A549 (cell line): ENCODE data around the gene ZG16B. TPM values are rescaled to one million over a fixed set of nuclear protein-coding genes. Genes with fewer than 3 reads are reported as not detected.

Experiments
- ATAC-seq, 2 experiments: fragments of 200-7000 bp in 1 of 2; fragments of >200 bp in 1 of 2; cut with Nextera tagmentation in 1 of 2; cut with Tn5 transposase in 1 of 2; 3 replicates each; pipeline versions ENCODE4 v1.8.0 to v1.9.1; 2018 to 2020; ENCODE audit warnings: mild to moderate bottlenecking in 1 of 2, moderate library complexity in 1 of 2
- CTCF ChIA-PET: fragments of 300-600 bp; sonication (Branson Sonifier 250); formaldehyde crosslinking; extraction: SDS; loops from one replicate; lab custom pipeline; 2021; ENCODE audit warnings: antibody characterized with exemption, inconsistent platforms; lab: Yijun Ruan, JAX
- POLR2A ChIA-PET: fragments of 350-600 bp; formaldehyde crosslinking; extraction: SDS; loops from one replicate; lab custom pipeline; 2021; ENCODE audit warnings: antibody characterized with exemption, inconsistent platforms; lab: Yijun Ruan, JAX
- DNase-seq, 2 experiments: peaks; one replicate each; pipeline versions ENCODE4 v3.0.0 to v3.0.0-alpha.2; 2011 to 2016; ENCODE audit warnings: low read depth in 1 of 2, low spot score in 1 of 2
- FAIRE-seq: peaks from 2 replicates; lab custom pipeline; 2011; peaks lifted over from hg19 to GRCh38; lab: Jason Lieb, UNC
- H3K27ac ChIP-seq, 2 experiments: fragments of >200 bp; sonication (Bioruptor Twin); formaldehyde crosslinking; 3 replicates each; pipeline ENCODE4 v1.5.1; 2016 to 2017
- H3K4me1 ChIP-seq: fragments of >200 bp; sonication (Bioruptor Twin); formaldehyde crosslinking; 3 replicates; pipeline ENCODE4 v1.6.1; 2016
- H3K4me2 ChIP-seq: fragments of >200 bp; sonication (Bioruptor Twin); formaldehyde crosslinking; 3 replicates; pipeline ENCODE4 v1.6.1; 2016
- H3K4me3 ChIP-seq: fragments of >200 bp; sonication (Bioruptor Twin); formaldehyde crosslinking; 3 replicates; pipeline ENCODE4 v1.5.1; 2016
- H3K9me3 ChIP-seq: fragments of >200 bp; sonication (Bioruptor Twin); formaldehyde crosslinking; 3 replicates; pipeline ENCODE4 v1.6.1; 2016
- BHLHE40 ChIP-seq: IDR thresholded peaks from 2 replicates; pipeline ENCODE4 v1.6.1; 2012; ENCODE audit warnings: low read depth, low read length, inconsistent platforms
- CHD2 ChIP-seq: fragments of 150-350 bp; IDR thresholded peaks from 2 replicates; pipeline ENCODE4 v1.6.1; 2014; ENCODE audit warnings: low read length; ENCODE audit not compliant: partially characterized antibody
- EP300 ChIP-seq, 2 experiments: fragments of >200 bp; sonication (Bioruptor Twin); formaldehyde crosslinking; IDR thresholded peaks; 2 replicates in 1 of 2; 3 replicates in 1 of 2; pipeline ENCODE4 v1.6.1; 2016 to 2017
- ESRRA ChIP-seq: fragments of 150-350 bp; IDR thresholded peaks from 2 replicates; pipeline ENCODE4 v1.6.1; 2014; ENCODE audit warnings: mild to moderate bottlenecking, low read length, borderline replicate concordance
- HDAC2 ChIP-seq: fragments of 200-600 bp; sonication (generic); IDR thresholded peaks from 2 replicates; pipeline ENCODE4 v1.6.1; 2016
- HEYL ChIP-seq: fragments of 250-450 bp; sonication (Bioruptor Pico); IDR thresholded peaks from 2 replicates; pipeline ENCODE4 v1.8.0; 2021; ENCODE audit warnings: mild to moderate bottlenecking, moderate library complexity
- HOXB13 ChIP-seq: fragments of 250-450 bp; sonication (Bioruptor Pico); IDR thresholded peaks from 2 replicates; pipeline ENCODE4 v1.5.0; 2020; ENCODE audit warnings: low read depth, mild to moderate bottlenecking, moderate library complexity
- MYC ChIP-seq: IDR thresholded peaks from 2 replicates; pipeline ENCODE4 v1.6.1; 2012; ENCODE audit warnings: mild to moderate bottlenecking, inconsistent platforms, low read length, improper control_type of control experiment, borderline replicate concordance
- PHF8 ChIP-seq: fragments of 200-600 bp; sonication (generic); IDR thresholded peaks from 2 replicates; pipeline ENCODE4 v1.6.1; 2016; ENCODE audit warnings: low read depth, mild to moderate bottlenecking, antibody characterized with exemption, moderate library complexity, borderline replicate concordance
- POLR2AphosphoS2 ChIP-seq: conservative IDR thresholded peaks from 2 replicates; pipeline ENCODE4 v1.6.1; 2012; ENCODE audit warnings: low read length, improper control_type of control experiment, inconsistent platforms
- RFX5 ChIP-seq: fragments of 450-650 bp; IDR thresholded peaks from 2 replicates; pipeline ENCODE4 v1.7.1; 2014; ENCODE audit warnings: antibody characterized with exemption, mild to moderate bottlenecking, moderate library complexity
- SMC3 ChIP-seq: fragments of >200 bp; sonication (Bioruptor Twin); formaldehyde crosslinking; IDR thresholded peaks from 3 replicates; pipeline ENCODE4 v1.6.1; 2018; ENCODE audit warnings: inconsistent platforms
- TFCP2L1 ChIP-seq: fragments of 250-450 bp; sonication (Bioruptor Pico); IDR thresholded peaks from 2 replicates; pipeline ENCODE4 v1.5.0; 2021; ENCODE audit warnings: mild to moderate bottlenecking
- WGBS: methylation state at CpG from one replicate; pipeline ENCODE4 v1.1.6; 2017; ENCODE audit errors: missing lambda C conversion rate; 5-methylcytosine and 5-hydroxymethylcytosine counted together
- polyA plus RNA-seq, 4 experiments: library from polyadenylated mRNA; depleted of rRNA in 3 of 4; stranded (reverse); fragments of >200 nt; fragmentation: RNase III in 1 of 4; extraction: RNeasy Plus Mini Kit Qiagen cat#74134 plus additional on column Dnase treatment in 1 of 4; gene quantifications; 2 replicates in 3 of 4; 3 replicates in 1 of 4; pipeline ENCODE4 v1.2.3, GENCODE V29; 2011 to 2017
- TF ChIP-seq, protein P1 (sequence below): fragments of 200-600 bp; sonication (generic); IDR thresholded peaks from 2 replicates; pipeline ENCODE4 v1.6.1; 2016; ENCODE audit warnings: antibody characterized with exemption, mild to moderate bottlenecking, moderate library complexity
- TF ChIP-seq, protein P2 (sequence below): fragments of >200 bp; sonication (Bioruptor Twin); formaldehyde crosslinking; IDR thresholded peaks from 2 replicates; pipeline ENCODE4 v1.6.1; 2016
- TF ChIP-seq, protein P3 (sequence below): fragments of >200 bp; sonication (Bioruptor Twin); formaldehyde crosslinking; IDR thresholded peaks from 3 replicates; pipeline ENCODE4 v1.5.1; 2016
- TF ChIP-seq, protein P4 (sequence below): IDR thresholded peaks from 2 replicates; pipeline ENCODE4 v1.6.1; 2012
- TF ChIP-seq, protein P5 (sequence below): fragments of 250-450 bp; sonication (Bioruptor Pico); IDR thresholded peaks from 2 replicates; pipeline ENCODE4 v1.5.0; 2021; ENCODE audit warnings: mild to moderate bottlenecking, moderate library complexity, borderline replicate concordance
- TF ChIP-seq, protein P6 (sequence below): fragments of 150-350 bp; IDR thresholded peaks from 2 replicates; pipeline ENCODE4 v1.6.1; 2014; ENCODE audit warnings: low read depth, mild to moderate bottlenecking, low read length

Gene ZG16B
- polyA plus RNA-seq, 2 of the 4 experiments (the other 2 are of a cell fraction): 0.40 to 0.85 TPM

DNA sequence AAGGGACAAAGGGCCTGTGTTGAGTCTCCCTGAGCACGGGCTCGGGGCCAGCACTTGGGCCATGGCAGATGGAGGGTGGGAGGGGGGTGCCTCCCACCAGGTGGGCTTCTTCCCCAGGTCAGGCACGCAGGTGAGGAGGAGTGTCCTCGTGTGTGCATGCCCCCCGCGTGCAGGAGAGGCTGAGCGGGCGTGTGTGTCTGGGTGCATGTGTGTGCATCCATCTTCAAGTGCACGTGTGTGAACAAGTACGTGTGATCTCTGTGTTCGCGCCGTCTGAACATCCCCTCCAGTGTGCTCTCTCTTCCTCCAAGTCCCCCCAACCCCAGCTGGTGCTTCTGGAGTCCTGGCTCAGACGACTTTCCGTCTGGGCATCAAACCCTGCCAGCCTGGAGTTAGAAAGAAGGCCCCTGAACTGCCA, 2.7 kb upstream of the ZG16B start (continued):
- TF ChIP-seq, protein P1, sequence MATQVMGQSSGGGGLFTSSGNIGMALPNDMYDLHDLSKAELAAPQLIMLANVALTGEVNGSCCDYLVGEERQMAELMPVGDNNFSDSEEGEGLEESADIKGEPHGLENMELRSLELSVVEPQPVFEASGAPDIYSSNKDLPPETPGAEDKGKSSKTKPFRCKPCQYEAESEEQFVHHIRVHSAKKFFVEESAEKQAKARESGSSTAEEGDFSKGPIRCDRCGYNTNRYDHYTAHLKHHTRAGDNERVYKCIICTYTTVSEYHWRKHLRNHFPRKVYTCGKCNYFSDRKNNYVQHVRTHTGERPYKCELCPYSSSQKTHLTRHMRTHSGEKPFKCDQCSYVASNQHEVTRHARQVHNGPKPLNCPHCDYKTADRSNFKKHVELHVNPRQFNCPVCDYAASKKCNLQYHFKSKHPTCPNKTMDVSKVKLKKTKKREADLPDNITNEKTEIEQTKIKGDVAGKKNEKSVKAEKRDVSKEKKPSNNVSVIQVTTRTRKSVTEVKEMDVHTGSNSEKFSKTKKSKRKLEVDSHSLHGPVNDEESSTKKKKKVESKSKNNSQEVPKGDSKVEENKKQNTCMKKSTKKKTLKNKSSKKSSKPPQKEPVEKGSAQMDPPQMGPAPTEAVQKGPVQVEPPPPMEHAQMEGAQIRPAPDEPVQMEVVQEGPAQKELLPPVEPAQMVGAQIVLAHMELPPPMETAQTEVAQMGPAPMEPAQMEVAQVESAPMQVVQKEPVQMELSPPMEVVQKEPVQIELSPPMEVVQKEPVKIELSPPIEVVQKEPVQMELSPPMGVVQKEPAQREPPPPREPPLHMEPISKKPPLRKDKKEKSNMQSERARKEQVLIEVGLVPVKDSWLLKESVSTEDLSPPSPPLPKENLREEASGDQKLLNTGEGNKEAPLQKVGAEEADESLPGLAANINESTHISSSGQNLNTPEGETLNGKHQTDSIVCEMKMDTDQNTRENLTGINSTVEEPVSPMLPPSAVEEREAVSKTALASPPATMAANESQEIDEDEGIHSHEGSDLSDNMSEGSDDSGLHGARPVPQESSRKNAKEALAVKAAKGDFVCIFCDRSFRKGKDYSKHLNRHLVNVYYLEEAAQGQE: no peak
- TF ChIP-seq, protein P2, sequence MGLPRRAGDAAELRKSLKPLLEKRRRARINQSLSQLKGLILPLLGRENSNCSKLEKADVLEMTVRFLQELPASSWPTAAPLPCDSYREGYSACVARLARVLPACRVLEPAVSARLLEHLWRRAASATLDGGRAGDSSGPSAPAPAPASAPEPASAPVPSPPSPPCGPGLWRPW: no peak
- TF ChIP-seq HOXB13 (CRISPR knock-in tag) (no peak), RFX5 (no peak), HDAC2 (no peak)

DNA sequence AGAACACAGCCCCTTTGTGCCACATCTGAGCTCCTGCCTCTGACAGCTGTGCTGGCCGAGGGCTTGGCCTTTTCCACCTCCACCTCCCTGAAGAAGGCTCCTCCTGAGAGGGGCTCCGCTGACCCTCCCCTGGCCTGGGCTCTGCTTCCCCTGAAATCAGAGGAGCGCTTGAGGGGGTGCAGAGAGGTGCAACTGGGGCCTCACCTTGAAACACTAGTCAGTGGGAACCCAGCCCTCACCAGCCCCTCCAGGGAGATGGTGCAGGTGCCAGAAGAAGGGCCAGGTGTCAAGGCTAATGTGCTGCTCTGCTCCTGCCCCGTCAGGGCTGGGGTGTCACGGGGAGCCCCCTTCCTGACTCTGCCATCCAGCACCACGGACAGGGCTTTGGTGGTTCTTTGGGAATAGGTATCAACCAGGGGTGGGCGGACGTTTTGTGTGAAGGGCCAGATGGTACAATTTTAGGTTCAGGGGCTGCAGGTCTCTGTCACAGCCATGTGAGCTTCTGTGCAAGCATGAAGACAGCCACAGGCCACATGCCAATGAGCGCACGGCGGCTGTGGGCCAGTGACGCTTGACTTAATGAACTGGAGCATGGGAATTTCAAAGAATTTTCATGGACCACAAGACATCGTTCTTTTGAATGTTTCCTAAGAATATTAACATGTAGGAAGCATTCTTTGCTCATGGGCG, 2.1 kb upstream of the ZG16B start:
- no peak for TF ChIP-seq TFCP2L1 (CRISPR knock-in tag)
- TF ChIP-seq, protein P1: peak; percentile 67
- H3K9me3 ChIP-seq: no peaks in the 10 kb centered on the region
- peaks cover 7% of the 10 kb centered on the region; the same call in 1 of the 3 replicates for H3K4me1 ChIP-seq
- no peak overlapping the region for H3K27ac ChIP-seq
- no peak overlapping the region for H3K4me3 ChIP-seq
- no peak for ATAC-seq
- H3K4me2 ChIP-seq: no peak overlapping the region
- ChIA-PET POLR2A (interaction anchor here (0.5 kb wide), 1 partner anchor 75 kb away, joined by 5 read pairs; the partner anchor contains the start of gene SRRM2), CTCF (interaction anchor here (1.9 to 5.0 kb wide), 2 partner anchors 11 to 40 kb away, joined by 8 to 31 read pairs; no protein-coding TSS in a partner anchor)
- WGBS: 74% methylated on average over 12 of the region's 14 CpGs
- no peak for DNase-seq
- FAIRE-seq: no peak

DNA sequence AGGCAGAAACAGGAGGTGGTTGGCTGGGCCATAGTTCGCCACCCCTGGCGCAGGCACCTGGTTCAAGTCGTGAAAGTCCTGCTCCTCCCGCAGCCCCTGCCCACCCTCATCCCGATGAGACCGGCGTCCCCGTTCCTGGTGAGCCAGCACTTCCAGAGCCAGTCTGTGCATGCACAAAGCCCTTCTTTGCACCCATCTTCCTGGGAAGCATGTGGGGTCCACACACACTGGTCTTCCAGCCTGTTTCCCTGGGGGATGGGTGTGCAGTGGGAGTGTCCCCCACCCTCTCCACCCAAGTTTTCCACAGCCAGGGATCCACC, 1.6 kb upstream of the ZG16B start:
- ATAC-seq (no peak), FAIRE-seq (no peak), DNase-seq (no peak)
- Histone ChIP-seq H3K4me3 (no peak overlapping the region), H3K9me3 (no peaks in the 10 kb centered on the region), H3K4me1 (peaks cover 7% of the 10 kb centered on the region; the same call in 1 of the 3 replicates), H3K27ac (no peak overlapping the region), H3K4me2 (no peak overlapping the region)
- 87% methylated on average over 8 of the region's 8 CpGs for WGBS
- POLR2A ChIA-PET: no interaction called here
- CTCF ChIA-PET: interaction anchor here (0.6 to 5.0 kb wide), 2 partner anchors 11 to 34 kb away, joined by 3 to 31 read pairs; no protein-coding TSS in a partner anchor
- TF ChIP-seq, protein P3, sequence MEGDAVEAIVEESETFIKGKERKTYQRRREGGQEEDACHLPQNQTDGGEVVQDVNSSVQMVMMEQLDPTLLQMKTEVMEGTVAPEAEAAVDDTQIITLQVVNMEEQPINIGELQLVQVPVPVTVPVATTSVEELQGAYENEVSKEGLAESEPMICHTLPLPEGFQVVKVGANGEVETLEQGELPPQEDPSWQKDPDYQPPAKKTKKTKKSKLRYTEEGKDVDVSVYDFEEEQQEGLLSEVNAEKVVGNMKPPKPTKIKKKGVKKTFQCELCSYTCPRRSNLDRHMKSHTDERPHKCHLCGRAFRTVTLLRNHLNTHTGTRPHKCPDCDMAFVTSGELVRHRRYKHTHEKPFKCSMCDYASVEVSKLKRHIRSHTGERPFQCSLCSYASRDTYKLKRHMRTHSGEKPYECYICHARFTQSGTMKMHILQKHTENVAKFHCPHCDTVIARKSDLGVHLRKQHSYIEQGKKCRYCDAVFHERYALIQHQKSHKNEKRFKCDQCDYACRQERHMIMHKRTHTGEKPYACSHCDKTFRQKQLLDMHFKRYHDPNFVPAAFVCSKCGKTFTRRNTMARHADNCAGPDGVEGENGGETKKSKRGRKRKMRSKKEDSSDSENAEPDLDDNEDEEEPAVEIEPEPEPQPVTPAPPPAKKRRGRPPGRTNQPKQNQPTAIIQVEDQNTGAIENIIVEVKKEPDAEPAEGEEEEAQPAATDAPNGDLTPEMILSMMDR: no peak
- TF ChIP-seq MYC: no peak
- no peak for TF ChIP-seq SMC3
- no peak for TF ChIP-seq HEYL (CRISPR knock-in tag)
- TF ChIP-seq, protein P4, sequence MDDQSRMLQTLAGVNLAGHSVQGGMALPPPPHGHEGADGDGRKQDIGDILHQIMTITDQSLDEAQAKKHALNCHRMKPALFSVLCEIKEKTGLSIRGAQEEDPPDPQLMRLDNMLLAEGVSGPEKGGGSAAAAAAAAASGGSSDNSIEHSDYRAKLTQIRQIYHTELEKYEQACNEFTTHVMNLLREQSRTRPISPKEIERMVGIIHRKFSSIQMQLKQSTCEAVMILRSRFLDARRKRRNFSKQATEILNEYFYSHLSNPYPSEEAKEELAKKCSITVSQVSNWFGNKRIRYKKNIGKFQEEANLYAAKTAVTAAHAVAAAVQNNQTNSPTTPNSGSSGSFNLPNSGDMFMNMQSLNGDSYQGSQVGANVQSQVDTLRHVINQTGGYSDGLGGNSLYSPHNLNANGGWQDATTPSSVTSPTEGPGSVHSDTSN: no peak
- TF ChIP-seq, protein P5, sequence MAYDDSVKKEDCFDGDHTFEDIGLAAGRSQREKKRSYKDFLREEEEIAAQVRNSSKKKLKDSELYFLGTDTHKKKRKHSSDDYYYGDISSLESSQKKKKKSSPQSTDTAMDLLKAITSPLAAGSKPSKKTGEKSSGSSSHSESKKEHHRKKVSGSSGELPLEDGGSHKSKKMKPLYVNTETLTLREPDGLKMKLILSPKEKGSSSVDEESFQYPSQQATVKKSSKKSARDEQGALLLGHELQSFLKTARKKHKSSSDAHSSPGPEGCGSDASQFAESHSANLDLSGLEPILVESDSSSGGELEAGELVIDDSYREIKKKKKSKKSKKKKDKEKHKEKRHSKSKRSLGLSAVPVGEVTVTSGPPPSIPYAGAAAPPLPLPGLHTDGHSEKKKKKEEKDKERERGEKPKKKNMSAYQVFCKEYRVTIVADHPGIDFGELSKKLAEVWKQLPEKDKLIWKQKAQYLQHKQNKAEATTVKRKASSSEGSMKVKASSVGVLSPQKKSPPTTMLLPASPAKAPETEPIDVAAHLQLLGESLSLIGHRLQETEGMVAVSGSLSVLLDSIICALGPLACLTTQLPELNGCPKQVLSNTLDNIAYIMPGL: no peak
- no peak for TF ChIP-seq POLR2AphosphoS2
- TF ChIP-seq EP300 (IDR thresholded peaks at IDR 0.05): no peak
- TF ChIP-seq, protein P6, sequence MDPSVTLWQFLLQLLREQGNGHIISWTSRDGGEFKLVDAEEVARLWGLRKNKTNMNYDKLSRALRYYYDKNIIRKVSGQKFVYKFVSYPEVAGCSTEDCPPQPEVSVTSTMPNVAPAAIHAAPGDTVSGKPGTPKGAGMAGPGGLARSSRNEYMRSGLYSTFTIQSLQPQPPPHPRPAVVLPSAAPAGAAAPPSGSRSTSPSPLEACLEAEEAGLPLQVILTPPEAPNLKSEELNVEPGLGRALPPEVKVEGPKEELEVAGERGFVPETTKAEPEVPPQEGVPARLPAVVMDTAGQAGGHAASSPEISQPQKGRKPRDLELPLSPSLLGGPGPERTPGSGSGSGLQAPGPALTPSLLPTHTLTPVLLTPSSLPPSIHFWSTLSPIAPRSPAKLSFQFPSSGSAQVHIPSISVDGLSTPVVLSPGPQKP: no peak
- TF ChIP-seq ESRRA: no peak
- no peak for TF ChIP-seq CHD2
- no peak for TF ChIP-seq PHF8
- TF ChIP-seq BHLHE40: no peak
